Uterus (tissue), 2 donors: ENCODE data around the gene RORC.

Source experiments
- CTCF ChIP-seq, 4 experiments: fragments of 200-600 bp in 2 of 4; fragments of 450-650 bp in 2 of 4; sonication (generic) in 2 of 4; IDR thresholded peaks; one replicate each; pipeline ENCODE4 v1.5.1; 2016 to 2019; ENCODE audit warnings: antibody characterized with exemption in 4 of 4, mild to moderate bottlenecking in 2 of 4, moderate library complexity in 1 of 4
- POLR2A ChIP-seq, 2 donors: fragments of 450-650 bp; IDR thresholded peaks; one replicate each; pipeline ENCODE4 v1.6.1; 2016; ENCODE audit warnings: antibody characterized with exemption in 2 of 2, mild to moderate bottlenecking in 1 of 2, moderate library complexity in 1 of 2

- TF ChIP-seq CTCF (IDR thresholded peaks at IDR 0.05) (no peak), POLR2A (IDR thresholded peaks at IDR 0.05) (no peak)
Observed at GRCh38 chr1:151809290-151809984, 22.2 kb downstream of the RORC start.
